H9 (cell line): Measurements from ENCODE around the gene DGKG. TPM values are rescaled to one million over a fixed set of nuclear protein-coding genes. Genes with fewer than 3 reads are reported as not detected.

ENCODE experiments used
- DNase-seq: peaks from one replicate; pipeline ENCODE4 v3.0.0-alpha.2; 2017
- H2AFZ ChIP-seq: one replicate; pipeline ENCODE4 v1.6.1; 2013; ENCODE audit warnings: mild to moderate bottlenecking, low read length, control low read depth, moderate library complexity
- H2AK5ac ChIP-seq: 2 replicates; pipeline ENCODE4 v1.6.1; 2013; ENCODE audit warnings: low read length, control low read depth, mixed read lengths; ENCODE audit not compliant: insufficient read length
- H2BK120ac ChIP-seq: one replicate; pipeline ENCODE4 v1.6.1; 2013; ENCODE audit warnings: low read depth, mild to moderate bottlenecking, low read length, control low read depth, inconsistent platforms; ENCODE audit not compliant: poor library complexity, severe bottlenecking
- H2BK12ac ChIP-seq: 2 replicates; pipeline ENCODE4 v1.6.1; 2013; ENCODE audit warnings: low read length, control low read depth, mixed read lengths, low read depth; ENCODE audit not compliant: insufficient read length
- H2BK15ac ChIP-seq: 2 replicates; pipeline ENCODE4 v1.6.1; 2013; ENCODE audit warnings: low read depth, low read length, control low read depth
- H2BK20ac ChIP-seq: one replicate; pipeline ENCODE4 v1.6.1; 2013; ENCODE audit warnings: low read depth, mild to moderate bottlenecking, low read length, control low read depth, inconsistent platforms; ENCODE audit not compliant: poor library complexity, severe bottlenecking
- H2BK5ac ChIP-seq: 2 replicates; pipeline ENCODE4 v1.6.1; 2013; ENCODE audit warnings: low read length, control low read depth, mixed read lengths; ENCODE audit not compliant: insufficient read length
- H3K14ac ChIP-seq: 2 replicates; pipeline ENCODE4 v1.6.1; 2013; ENCODE audit warnings: low read length, control low read depth; ENCODE audit not compliant: insufficient read depth
- H3K18ac ChIP-seq: 2 replicates; pipeline ENCODE4 v1.6.1; 2013; ENCODE audit warnings: low read depth, mild to moderate bottlenecking, mixed read lengths, low read length, control low read depth; ENCODE audit not compliant: insufficient read length
- H3K23ac ChIP-seq: 2 replicates; pipeline ENCODE4 v1.6.1; 2013; ENCODE audit warnings: low read length, control low read depth, mixed read lengths, low read depth; ENCODE audit not compliant: insufficient read length
- H3K23me2 ChIP-seq: 2 replicates; pipeline ENCODE4 v1.6.1; 2013; ENCODE audit warnings: low read depth, mild to moderate bottlenecking, mixed read lengths, low read length, control low read depth; ENCODE audit not compliant: insufficient read length, poor library complexity, severe bottlenecking
- H3K27ac ChIP-seq: 2 replicates; pipeline ENCODE4 v1.5.1; 2013; ENCODE audit warnings: low read length, control low read depth, mixed read lengths, low read depth; ENCODE audit not compliant: insufficient read length
- H3K27me3 ChIP-seq: 2 replicates; pipeline ENCODE4 v1.6.1; 2013; ENCODE audit warnings: low read length, control low read depth, inconsistent platforms; ENCODE audit not compliant: insufficient read depth
- H3K4ac ChIP-seq: 2 replicates; pipeline ENCODE4 v1.6.1; 2013; ENCODE audit warnings: low read depth, mild to moderate bottlenecking, control low read depth, inconsistent platforms, low read length, moderate library complexity
- H3K4me1 ChIP-seq: 2 replicates; pipeline ENCODE4 v1.6.1; 2013; ENCODE audit warnings: low read length, control low read depth, inconsistent platforms; ENCODE audit not compliant: insufficient read depth
- H3K4me2 ChIP-seq: 2 replicates; pipeline ENCODE4 v1.6.1; 2013; ENCODE audit warnings: low read length, control low read depth, mixed read lengths; ENCODE audit not compliant: insufficient read length, insufficient read depth
- H3K56ac ChIP-seq: 2 replicates; pipeline ENCODE4 v1.6.1; 2013; ENCODE audit warnings: low read depth, mild to moderate bottlenecking, mixed read lengths, low read length, control low read depth; ENCODE audit not compliant: insufficient read length
- H3K79me1 ChIP-seq: 2 replicates; pipeline ENCODE4 v1.6.1; 2013; ENCODE audit warnings: low read depth, mild to moderate bottlenecking, moderate library complexity, low read length, control low read depth, inconsistent platforms; ENCODE audit not compliant: insufficient read depth, poor library complexity, severe bottlenecking
- H3K79me2 ChIP-seq: 2 replicates; pipeline ENCODE4 v1.6.1; 2013; ENCODE audit warnings: low read length, control low read depth, inconsistent platforms; ENCODE audit not compliant: insufficient read depth
- H3K9ac ChIP-seq: 2 replicates; pipeline ENCODE4 v1.6.1; 2013; ENCODE audit warnings: low read length, control low read depth, mixed read lengths; ENCODE audit not compliant: insufficient read length; ENCODE audit errors: extremely low read depth
- H3K9me3 ChIP-seq: one replicate; pipeline ENCODE4 v1.6.1; 2013; ENCODE audit warnings: low read depth, low read length, inconsistent platforms; ENCODE audit not compliant: control insufficient read depth
- H3T11ph ChIP-seq: one replicate; pipeline ENCODE4 v1.6.1; 2013; ENCODE audit warnings: mild to moderate bottlenecking, low read length, control low read depth, inconsistent platforms
- H4K20me1 ChIP-seq: one replicate; pipeline ENCODE4 v1.6.1; 2013; ENCODE audit not compliant: control insufficient read depth, insufficient read length, insufficient read depth
- H4K5ac ChIP-seq: 2 replicates; pipeline ENCODE4 v1.6.1; 2013; ENCODE audit warnings: low read depth, mild to moderate bottlenecking, mixed read lengths, low read length, control low read depth; ENCODE audit not compliant: insufficient read length
- H4K8ac ChIP-seq: replicated peaks from 2 replicates; pipeline ENCODE4 v1.6.1; 2013; ENCODE audit warnings: low read length, control low read depth, mixed read lengths, low read depth; ENCODE audit not compliant: insufficient read length
- H4K91ac ChIP-seq: 2 replicates; pipeline ENCODE4 v1.6.1; 2013; ENCODE audit warnings: low read depth, mild to moderate bottlenecking, moderate library complexity, mixed read lengths, low read length, control low read depth; ENCODE audit not compliant: insufficient read length
- H3K27ac Mint-ChIP-seq, 3 experiments: 2 replicates in 2 of 3; 3 replicates in 1 of 3; pipeline ENCODE4 v1.8.0; 2020 to 2021; ENCODE audit warnings: mixed read lengths in 3 of 3, mild to moderate bottlenecking in 1 of 3, moderate library complexity in 1 of 3
- H3K27me3 Mint-ChIP-seq: 2 replicates; pipeline ENCODE4 v1.8.0; 2021; ENCODE audit warnings: low read depth, mild to moderate bottlenecking, moderate library complexity, mixed read lengths
- H3K36me3 Mint-ChIP-seq, 3 experiments: 2 replicates in 2 of 3; 3 replicates in 1 of 3; pipeline ENCODE4 v1.8.0; 2020 to 2021; ENCODE audit warnings: low read depth in 3 of 3, mixed read lengths in 3 of 3; ENCODE audit not compliant: insufficient read depth in 1 of 3
- H3K4me1 Mint-ChIP-seq, 2 experiments: 2 replicates each; pipeline ENCODE4 v1.8.0; 2020; ENCODE audit warnings: mixed read lengths in 2 of 2
- H3K4me3 Mint-ChIP-seq, 2 experiments: 2 replicates in 1 of 2; 3 replicates in 1 of 2; pipeline ENCODE4 v1.8.0; 2020 to 2021; ENCODE audit warnings: mild to moderate bottlenecking in 2 of 2, mixed read lengths in 2 of 2, moderate library complexity in 1 of 2
- H3K9me3 Mint-ChIP-seq, 2 experiments: 2 replicates in 1 of 2; 3 replicates in 1 of 2; pipeline ENCODE4 v1.8.0; 2020; ENCODE audit warnings: mild to moderate bottlenecking in 2 of 2, mixed read lengths in 2 of 2, moderate library complexity in 1 of 2
- CTCF ChIP-seq: fragments of 200-600 bp; sonication (generic); conservative IDR thresholded peaks from 3 replicates; pipeline ENCODE4 v1.8.0; 2021; ENCODE audit warnings: antibody characterized with exemption, mild to moderate bottlenecking
- WGBS: extraction: QIAGEN DNeasy Blood & Tissue Kit; methylation state at CpG from one replicate; pipeline ENCODE4 v1.1.7; 2013; ENCODE audit warnings: missing lambda C conversion rate, low lambda C conversion rate, mixed read lengths; ENCODE audit not compliant: insufficient read length; ENCODE audit errors: extremely low coverage; 5-methylcytosine and 5-hydroxymethylcytosine counted together
- total RNA-seq: library from RNA; stranded (reverse); gene quantifications from 2 replicates; pipeline ENCODE4 v1.2.1, GENCODE V29; 2021

Gene DGKG
- total RNA-seq, 1 experiment from 2014 or later, result not detected

DNA sequence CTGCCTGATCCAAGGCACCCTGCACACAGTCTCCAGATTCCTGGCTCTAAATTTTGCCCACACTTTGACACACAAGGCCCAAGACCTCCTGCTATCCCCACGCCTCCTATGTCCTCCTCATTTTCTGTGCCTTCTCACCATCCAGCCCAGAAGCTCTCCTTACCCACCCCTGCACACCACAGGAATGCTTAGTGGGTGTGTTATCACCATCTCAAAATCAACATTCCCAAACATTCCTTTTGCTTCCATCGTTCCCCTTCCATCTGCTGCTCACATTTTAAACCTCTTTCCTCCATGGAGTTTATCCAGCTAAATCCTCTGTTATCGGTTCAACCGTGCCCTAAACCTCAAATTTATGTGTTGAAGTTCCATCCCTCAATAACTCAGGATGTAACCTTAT, 43.9 kb downstream of the DGKG start:
- H4K5ac ChIP-seq, result no peak overlapping the region
- H3K79me1 ChIP-seq, result no peaks in the 10 kb centered on the region
- no peaks in the 10 kb centered on the region for H3K23me2 ChIP-seq
- H2BK5ac ChIP-seq, result no peak overlapping the region
- H3K18ac ChIP-seq, result no peak overlapping the region
- H3K27me3 ChIP-seq, result no peaks in the 10 kb centered on the region
- H3K79me2 ChIP-seq, result no peaks in the 10 kb centered on the region
- no peak overlapping the region for H2AK5ac ChIP-seq
- no peak overlapping the region for H4K8ac ChIP-seq
- DNase-seq, result no peak
- no peak overlapping the region for H2AFZ ChIP-seq
- no peak overlapping the region for H3K14ac ChIP-seq
- no peak for TF ChIP-seq CTCF
- no peak overlapping the region for H3K4me3 Mint-ChIP-seq
- H3K9me3 Mint-ChIP-seq, result no peaks in the 10 kb centered on the region
- H3T11ph ChIP-seq, result no peak overlapping the region
- H4K91ac ChIP-seq, result no peak overlapping the region
- no peaks in the 10 kb centered on the region; the same call in 1 of the 2 replicates for H3K4me1 ChIP-seq
- H2BK120ac ChIP-seq, result no peak overlapping the region
- H3K9ac ChIP-seq, result no peak overlapping the region
- H3K9me3 ChIP-seq, result no peaks in the 10 kb centered on the region
- H2BK15ac ChIP-seq, result no peak overlapping the region
- H3K27ac ChIP-seq, result no peak overlapping the region
- no peak overlapping the region for H3K4me2 ChIP-seq
- no CpG with 5 or more reads among the region's 4 CpGs for WGBS
- peaks cover 18% of the 10 kb centered on the region for H3K27me3 Mint-ChIP-seq
- H3K27ac Mint-ChIP-seq, result no peak overlapping the region
- no peak overlapping the region for H2BK12ac ChIP-seq
- H4K20me1 ChIP-seq, result no peaks in the 10 kb centered on the region
- no peak overlapping the region for H3K56ac ChIP-seq
- no peaks in the 10 kb centered on the region for H3K36me3 Mint-ChIP-seq
- peaks cover 4 to 6% of the 10 kb centered on the region in 2 experiments for H3K4me1 Mint-ChIP-seq
- H3K23ac ChIP-seq, result no peak overlapping the region
- H2BK20ac ChIP-seq, result no peak overlapping the region
- H3K4ac ChIP-seq, result no peak overlapping the region
